Ovary (tissue), 9 donors: ENCODE measurements around the gene LMX1A. TPM values are rescaled to one million over a fixed set of nuclear protein-coding genes. Genes with fewer than 3 reads are reported as not detected.

Experiments
- DNase-seq, 5 donors: peaks; one replicate each; pipeline ENCODE4 v3.0.0-alpha.2; 2019 to 2020
- H3K27ac ChIP-seq, 2 donors: fragments of 200-600 bp; one replicate each; pipeline versions ENCODE4 v1.5.1 to v1.8.0; 2019 to 2022
- H3K27me3 ChIP-seq: fragments of 200-600 bp; one replicate; pipeline ENCODE4 v1.8.0; 2022
- H3K36me3 ChIP-seq: fragments of 200-600 bp; sonication (generic); one replicate; pipeline ENCODE4 v1.5.1; 2019
- H3K4me1 ChIP-seq: one replicate; pipeline ENCODE4 v1.8.1; 2013; ENCODE audit warnings: mild to moderate bottlenecking, moderate library complexity; ENCODE audit not compliant: insufficient read depth
- H3K4me3 ChIP-seq: fragments of 200-600 bp; sonication (generic); one replicate; pipeline ENCODE4 v1.5.1; 2017
- H3K9me3 ChIP-seq, 2 donors: fragments of 200-600 bp in 1 of 2; sonication (generic) in 1 of 2; one replicate each; pipeline versions ENCODE4 v1.5.1 to v1.8.1; 2013 to 2019; ENCODE audit warnings: mild to moderate bottlenecking in 1 of 2, moderate library complexity in 1 of 2
- CTCF ChIP-seq, 3 donors: fragments of 450-650 bp in 2 of 3; fragments of 200-600 bp in 1 of 3; IDR thresholded peaks; one replicate each; pipeline versions ENCODE4 v1.5.1 to v1.8.0; 2016 to 2022; ENCODE audit warnings: antibody characterized with exemption in 3 of 3, mild to moderate bottlenecking in 1 of 3
- EP300 ChIP-seq: sonication (generic); formaldehyde crosslinking; IDR thresholded peaks from one replicate; pipeline ENCODE4 v1.6.1; 2017; ENCODE audit warnings: antibody characterized with exemption
- POLR2A ChIP-seq: fragments of 450-650 bp; IDR thresholded peaks from one replicate; pipeline ENCODE4 v1.6.1; 2017; ENCODE audit warnings: antibody characterized with exemption, mild to moderate bottlenecking, moderate library complexity
- WGBS, 3 donors: extraction: QIAGEN DNeasy Blood & Tissue Kit in 1 of 3; methylation state at CpG; one replicate each; pipeline versions ENCODE4 v1.1.5 to v1.1.7; 2013 to 2017; 5-methylcytosine and 5-hydroxymethylcytosine counted together
- intact Hi-C, 4 donors: fragments of 100-400 bp; cut with DNase I; formaldehyde crosslinking; loops; one replicate each; pipeline versions ENCODE4 v1.11.0 to v1.15.1; 2022 to 2023
- polyA plus RNA-seq, 2 donors: library from polyadenylated mRNA; stranded (reverse); fragments of 200-250 nt in 1 of 2; fragments of 350-450 nt in 1 of 2; fragmentation: Illumina TruSeq in 1 of 2; extraction: RNeasy Lipid Tissue Mini Kit (QIAGEN cat#74804) in 1 of 2; gene quantifications; one replicate each; pipeline ENCODE4 v1.2.3, GENCODE V29; 2013 to 2014
- total RNA-seq, 7 donors: library from RNA; depleted of rRNA in 2 of 7; stranded (reverse); fragments of >200 nt in 2 of 7; fragmentation: NEBNext Ultra II Directional in 3 of 7; extraction: Animal tissue kit (Norgen Biotek cat#: 25700) in 3 of 7; gene quantifications; one replicate each; pipeline versions ENCODE4 v1.1.0 to v1.2.4, GENCODE V29; 2016 to 2023
- donor health status: DM: no; HTN: no; CAD: no; lungs with moderate emphysema.
- donor health status: DM: no; HTN: no; CAD: no.
- donor health status: Bipolar disorder and iron deficiency.
- donor health status: DM: yes; HTN: yes; CAD: no.
- donor health status: DM: no; HTN: no; CAD: no.
- donor health status: DM: yes; HTN: yes; CAD: no.

Gene LMX1A
- total and polyA plus RNA-seq, 9 donors, result 0.15 TPM; not detected in 8

GRCh38 chr1:165312591-165312990, 43.9 kb downstream of the LMX1A start:
- Histone ChIP-seq H3K36me3 (no peaks in the 10 kb centered on the region), H3K27me3 (no peaks in the 10 kb centered on the region), H3K4me3 (no peak overlapping the region), H3K27ac (no peak overlapping the region), H3K4me1 (no peaks in the 10 kb centered on the region), H3K9me3 (no peaks in the 10 kb centered on the region)
- intact Hi-C loops, result no loop called here
- 76 to 83% (median 80%) methylated on average over 2 of the region's 2 CpGs for whole genome bisulfite sequencing, 3 donors
- no peak for DNase-seq
- TF ChIP-seq POLR2A (no peak), CTCF (IDR thresholded peaks at IDR 0.05) (no peak), EP300 (no peak)

GRCh38 chr1:165306543-165307434, 49.7 kb downstream of the LMX1A start:
- DNase-seq, result no peak
- TF ChIP-seq CTCF (IDR thresholded peaks at IDR 0.05), result no peak
- TF ChIP-seq POLR2A, result no peak
- TF ChIP-seq EP300, result no peak
- 72 to 82% (median 81%) methylated on average over 6 of the region's 6 CpGs for WGBS, 3 donors
- H3K36me3 ChIP-seq, result no peaks in the 10 kb centered on the region
- H3K27me3 ChIP-seq, result no peaks in the 10 kb centered on the region
- no peak overlapping the region for H3K4me3 ChIP-seq
- intact Hi-C loops, result no loop called here
- H3K4me1 ChIP-seq, result no peaks in the 10 kb centered on the region
- H3K27ac ChIP-seq, result no peak overlapping the region
- H3K9me3 ChIP-seq, result no peaks in the 10 kb centered on the region

GRCh38 chr1:165303386-165303785, 53.1 kb downstream of the LMX1A start:
- Histone ChIP-seq H3K4me3 (no peak overlapping the region), H3K4me1 (no peaks in the 10 kb centered on the region), H3K27me3 (no peaks in the 10 kb centered on the region), H3K9me3 (no peaks in the 10 kb centered on the region), H3K36me3 (no peaks in the 10 kb centered on the region), H3K27ac (no peak overlapping the region)
- TF ChIP-seq POLR2A, result no peak
- intact Hi-C loops, result no loop called here
- DNase-seq, result no peak
- 72 to 79% (median 78%) methylated on average over 8 of the region's 8 CpGs for WGBS, 3 donors

- H3K4me1 ChIP-seq, result no peaks in the 10 kb centered on the region
- intact Hi-C loops, result no loop called here
- no peak for DNase-seq
- H3K27me3 ChIP-seq, result no peaks in the 10 kb centered on the region
- H3K27ac ChIP-seq, result no peak overlapping the region
- no peak overlapping the region for H3K4me3 ChIP-seq
- H3K9me3 ChIP-seq, result no peaks in the 10 kb centered on the region
- no peaks in the 10 kb centered on the region for H3K36me3 ChIP-seq
- TF ChIP-seq EP300 (no peak), CTCF (IDR thresholded peaks at IDR 0.05) (no peak), POLR2A (no peak)
- 86 to 91% (median 90%) methylated on average over 2 of the region's 2 CpGs for WGBS, 3 donors
Observed at GRCh38 chr1:165300400-165300903, 56.1 kb downstream of the LMX1A start.
